NCI-H1436 treated with DMSO at 0.1 percent for 48 hours (cell line): ENCODE measurements around the gene STAMBP.

Experiments used
- DNase-seq: peaks from one replicate; lab custom pipeline; 2025; lab: John Stamatoyannopoulos, UW

The STAMBP gene

GRCh38 chr2:73906847-73907505 is 78.2 kb downstream of the STAMBP start:
- DNase-seq, result no peak

GRCh38 chr2:73907840-73908452 is 79.2 kb downstream of the STAMBP start:
- DNase-seq, result no peak

GRCh38 chr2:73908689-73909652 is 80.2 kb downstream of the STAMBP start:
- no peak for DNase-seq

GRCh38 chr2:73910873-73911547 is 82.2 kb downstream of the STAMBP start:
- no peak for DNase-seq

- no peak for DNase-seq
Observed at GRCh38 chr2:73911548-73912208, 82.9 kb downstream of the STAMBP start.

- DNase-seq, result no peak
Observed at GRCh38 chr2:73913414-73914054, 84.8 kb downstream of the STAMBP start.

GRCh38 chr2:73914667-73915066 is 85.9 kb downstream of the STAMBP start:
- DNase-seq, result no peak

GRCh38 chr2:73915437-73915993 is 86.8 kb downstream of the STAMBP start:
- DNase-seq, result no peak

- no peak for DNase-seq
Observed at GRCh38 chr2:73916666-73917065, 87.9 kb downstream of the STAMBP start.

- no peak for DNase-seq
Observed at GRCh38 chr2:73917296-73917695, 88.5 kb downstream of the STAMBP start.

- no peak for DNase-seq
Observed at GRCh38 chr2:73917696-73918207, 89.0 kb downstream of the STAMBP start.

- DNase-seq, result no peak
Observed at GRCh38 chr2:73918856-73919255, 90.1 kb downstream of the STAMBP start.

- no peak for DNase-seq
Observed at GRCh38 chr2:73919596-73920228, 91.0 kb downstream of the STAMBP start.

- no peak for DNase-seq
Observed at GRCh38 chr2:73920577-73921545, 92.1 kb downstream of the STAMBP start.

- no peak for DNase-seq
Observed at GRCh38 chr2:73921581-73921980, 92.8 kb downstream of the STAMBP start.

GRCh38 chr2:73922681-73923080 is 93.9 kb downstream of the STAMBP start:
- DNase-seq, result no peak
